Suprapubic skin (tissue), 4 donors: Measurements from ENCODE around the gene CELF4.

Experiments used
- CTCF ChIP-seq, 2 donors: fragments of 200-600 bp in 1 of 2; fragments of 450-650 bp in 1 of 2; sonication (generic) in 1 of 2; IDR thresholded peaks; one replicate each; pipeline ENCODE4 v1.5.1; 2016 to 2019; ENCODE audit warnings: antibody characterized with exemption in 2 of 2, mild to moderate bottlenecking in 1 of 2, moderate library complexity in 1 of 2
- EP300 ChIP-seq: sonication (generic); formaldehyde crosslinking; IDR thresholded peaks from one replicate; pipeline ENCODE4 v1.6.1; 2017; ENCODE audit warnings: antibody characterized with exemption
- POLR2A ChIP-seq, 2 donors: fragments of 450-650 bp; IDR thresholded peaks; one replicate each; pipeline ENCODE4 v1.6.1; 2017; ENCODE audit warnings: antibody characterized with exemption in 2 of 2, mild to moderate bottlenecking in 2 of 2, moderate library complexity in 2 of 2
- POLR2AphosphoS5 ChIP-seq, 3 donors: sonication (generic); formaldehyde crosslinking; IDR thresholded peaks; one replicate each; pipeline ENCODE4 v1.6.1; 2017; ENCODE audit warnings: antibody characterized with exemption in 3 of 3

- TF ChIP-seq CTCF (IDR thresholded peaks at IDR 0.05), result no peak
- TF ChIP-seq POLR2A (IDR thresholded peaks at IDR 0.05), result no peak
- no peak for TF ChIP-seq EP300
- no peak for TF ChIP-seq POLR2AphosphoS5 (IDR thresholded peaks at IDR 0.05)
Observed at GRCh38 chr18:37315935-37316334, 249.7 kb downstream of the CELF4 start.
